HEK293 (cell line): ENCODE data around the gene OR4K14.

Experiments
- CTCF ChIA-PET: fragments of 350-600 bp; formaldehyde crosslinking; extraction: SDS; loops from one replicate; lab custom pipeline; 2021; ENCODE audit warnings: antibody characterized with exemption; lab: Yijun Ruan, JAX
- POLR2A ChIA-PET: fragments of 300-600 bp; formaldehyde crosslinking; extraction: SDS; loops from one replicate; lab custom pipeline; 2020; ENCODE audit warnings: antibody characterized with exemption, inconsistent platforms; lab: Yijun Ruan, JAX
- H3K27ac ChIP-seq: fragments of 200-500 bp; sonication (Bioruptor generic); 2 replicates; pipeline ENCODE4 v1.5.1; 2014; ENCODE audit warnings: low read depth, low read length, control low read depth, inconsistent platforms; ENCODE audit errors: extremely low read depth
- H3K36me3 ChIP-seq, 2 experiments: fragments of 200-500 bp in 1 of 2; sonication (Bioruptor generic) in 1 of 2; 1 replicate in 1 of 2; 2 replicates in 1 of 2; pipeline ENCODE4 v1.5.1; 2014 to 2017; ENCODE audit warnings: inconsistent platforms in 2 of 2, low read length in 2 of 2; ENCODE audit not compliant: control insufficient read depth in 2 of 2, insufficient read depth in 1 of 2
- H3K4me1 ChIP-seq: fragments of 200-500 bp; sonication (Bioruptor generic); 2 replicates; pipeline ENCODE4 v1.5.1; 2014; ENCODE audit warnings: mild to moderate bottlenecking, low read length, inconsistent platforms; ENCODE audit not compliant: control insufficient read depth, insufficient read depth
- H3K4me3 ChIP-seq: 2 replicates; pipeline ENCODE4 v1.5.1; 2011; ENCODE audit warnings: low read depth, mild to moderate bottlenecking, control low read depth, low read length, moderate library complexity
- H3K9me3 ChIP-seq: fragments of 200-500 bp; sonication (Bioruptor generic); 2 replicates; pipeline ENCODE4 v1.5.1; 2014; ENCODE audit warnings: low read depth, low read length, inconsistent platforms; ENCODE audit not compliant: control insufficient read depth, insufficient read depth
- KLF1 ChIP-seq: fragments of 450-650 bp; formaldehyde crosslinking; IDR thresholded peaks from 2 replicates; pipeline ENCODE4 v1.5.1; 2016; ENCODE audit warnings: missing biosample characterization, missing genetic modification characterization
- YY2 ChIP-seq: fragments of 450-650 bp; formaldehyde crosslinking; IDR thresholded peaks from 2 replicates; pipeline ENCODE4 v1.5.1; 2016; ENCODE audit warnings: missing biosample characterization, missing genetic modification characterization
- ZNF169 ChIP-seq: fragments of 450-650 bp; formaldehyde crosslinking; IDR thresholded peaks from 2 replicates; pipeline ENCODE4 v1.5.1; 2016; ENCODE audit warnings: missing biosample characterization, missing genetic modification characterization
- ZNF335 ChIP-seq: fragments of 450-650 bp; formaldehyde crosslinking; conservative IDR thresholded peaks from 2 replicates; pipeline ENCODE4 v1.5.1; 2016; ENCODE audit warnings: missing biosample characterization, missing genetic modification characterization
- ZNF48 ChIP-seq: fragments of 450-650 bp; formaldehyde crosslinking; IDR thresholded peaks from 2 replicates; pipeline ENCODE4 v1.5.1; 2016; ENCODE audit warnings: missing biosample characterization, missing genetic modification characterization
- ZNF768 ChIP-seq: fragments of 450-650 bp; formaldehyde crosslinking; IDR thresholded peaks from 2 replicates; pipeline ENCODE4 v1.5.1; 2018; ENCODE audit warnings: missing biosample characterization, mild to moderate bottlenecking, missing genetic modification characterization
- ZNF777 ChIP-seq: fragments of 450-650 bp; formaldehyde crosslinking; IDR thresholded peaks from 2 replicates; pipeline ENCODE4 v1.5.1; 2017; ENCODE audit warnings: missing biosample characterization, missing genetic modification characterization, borderline replicate concordance
- ZNF785 ChIP-seq: fragments of 450-650 bp; formaldehyde crosslinking; IDR thresholded peaks from 2 replicates; pipeline ENCODE4 v1.5.1; 2016; ENCODE audit warnings: missing biosample characterization, missing genetic modification characterization
- ZSCAN23 ChIP-seq: fragments of 450-650 bp; formaldehyde crosslinking; IDR thresholded peaks from 2 replicates; pipeline ENCODE4 v1.5.1; 2016; ENCODE audit warnings: missing biosample characterization, missing genetic modification characterization
- ZSCAN30 ChIP-seq: fragments of 450-650 bp; IDR thresholded peaks from 2 replicates; pipeline ENCODE4 v1.5.1; 2018; ENCODE audit warnings: missing biosample characterization, mild to moderate bottlenecking, missing genetic modification characterization, moderate library complexity
- TF ChIP-seq, protein P1 (sequence below): fragments of 450-650 bp; formaldehyde crosslinking; IDR thresholded peaks from 2 replicates; pipeline ENCODE4 v1.5.1; 2016; ENCODE audit warnings: missing biosample characterization, missing genetic modification characterization
- TF ChIP-seq, protein P2 (sequence below): fragments of 450-650 bp; formaldehyde crosslinking; IDR thresholded peaks from 2 replicates; pipeline ENCODE4 v1.5.1; 2016; ENCODE audit warnings: missing biosample characterization, missing genetic modification characterization, low read depth
- TF ChIP-seq, protein P3 (sequence below): fragments of 450-650 bp; formaldehyde crosslinking; IDR thresholded peaks from 2 replicates; pipeline ENCODE4 v1.5.1; 2017; ENCODE audit warnings: missing biosample characterization, mild to moderate bottlenecking, missing genetic modification characterization, moderate library complexity
- TF ChIP-seq, protein P4 (sequence below): fragments of 450-650 bp; formaldehyde crosslinking; IDR thresholded peaks from 2 replicates; pipeline ENCODE4 v1.5.1; 2016; ENCODE audit warnings: missing biosample characterization, missing genetic modification characterization, borderline replicate concordance
- TF ChIP-seq, protein P5 (sequence below): fragments of 450-650 bp; formaldehyde crosslinking; IDR thresholded peaks from 2 replicates; pipeline ENCODE4 v1.5.1; 2016; ENCODE audit warnings: missing biosample characterization, missing genetic modification characterization
- TF ChIP-seq, protein P6 (sequence below): fragments of 450-650 bp; formaldehyde crosslinking; IDR thresholded peaks from 2 replicates; pipeline ENCODE4 v1.5.1; 2017; ENCODE audit warnings: missing biosample characterization, missing genetic modification characterization
- TF ChIP-seq, protein P7 (sequence below): fragments of 450-650 bp; formaldehyde crosslinking; IDR thresholded peaks from 2 replicates; pipeline ENCODE4 v1.5.1; 2016; ENCODE audit warnings: missing biosample characterization, missing genetic modification characterization

OR4K14 gene

DNA sequence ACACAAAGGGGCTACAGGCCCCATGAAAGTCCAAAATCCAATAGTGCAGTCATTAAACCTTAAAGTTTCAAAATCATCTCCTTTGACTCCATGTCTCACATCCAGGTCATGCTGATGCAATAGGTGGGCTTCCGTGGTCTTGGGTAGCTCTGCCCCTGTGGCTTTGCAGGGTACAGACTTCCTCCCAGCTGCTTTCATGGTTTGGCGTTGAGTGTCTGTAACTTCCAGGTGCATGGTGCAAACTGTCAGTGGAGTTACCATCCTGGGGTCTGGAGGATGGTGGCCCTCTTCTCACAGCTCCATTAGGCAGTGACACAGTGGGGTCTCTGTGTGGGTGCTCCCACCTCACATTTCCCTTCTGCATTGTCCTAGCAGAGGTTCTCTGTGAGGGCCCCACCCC lies 25.7 kb downstream of the OR4K14 start (continued):
- TF ChIP-seq, protein P1, sequence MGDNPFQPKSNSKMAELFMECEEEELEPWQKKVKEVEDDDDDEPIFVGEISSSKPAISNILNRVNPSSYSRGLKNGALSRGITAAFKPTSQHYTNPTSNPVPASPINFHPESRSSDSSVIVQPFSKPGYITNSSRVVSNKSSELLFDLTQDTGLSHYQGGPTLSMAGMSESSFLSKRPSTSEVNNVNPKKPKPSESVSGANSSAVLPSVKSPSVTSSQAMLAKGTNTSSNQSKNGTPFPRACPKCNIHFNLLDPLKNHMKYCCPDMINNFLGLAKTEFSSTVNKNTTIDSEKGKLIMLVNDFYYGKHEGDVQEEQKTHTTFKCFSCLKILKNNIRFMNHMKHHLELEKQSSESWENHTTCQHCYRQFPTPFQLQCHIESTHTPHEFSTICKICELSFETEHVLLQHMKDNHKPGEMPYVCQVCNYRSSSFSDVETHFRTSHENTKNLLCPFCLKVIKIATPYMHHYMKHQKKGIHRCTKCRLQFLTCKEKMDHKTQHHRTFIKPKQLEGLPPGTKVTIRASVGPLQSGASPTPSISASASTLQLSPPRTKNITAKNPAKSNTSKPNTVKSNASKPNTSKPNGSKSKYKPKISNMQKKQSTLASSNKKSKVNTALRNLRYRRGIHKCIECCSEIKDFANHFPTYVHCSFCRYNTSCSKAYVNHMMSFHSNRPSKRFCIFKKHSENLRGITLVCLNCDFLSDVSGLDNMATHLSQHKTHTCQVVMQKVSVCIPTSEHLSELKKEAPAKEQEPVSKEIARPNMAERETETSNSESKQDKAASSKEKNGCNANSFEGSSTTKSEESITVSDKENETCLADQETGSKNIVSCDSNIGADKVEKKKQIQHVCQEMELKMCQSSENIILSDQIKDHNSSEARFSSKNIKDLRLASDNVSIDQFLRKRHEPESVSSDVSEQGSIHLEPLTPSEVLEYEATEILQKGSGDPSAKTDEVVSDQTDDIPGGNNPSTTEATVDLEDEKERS: no peak
- no peak for TF ChIP-seq ZNF169 (tag by site-specific recombination)
- TF ChIP-seq, protein P2, sequence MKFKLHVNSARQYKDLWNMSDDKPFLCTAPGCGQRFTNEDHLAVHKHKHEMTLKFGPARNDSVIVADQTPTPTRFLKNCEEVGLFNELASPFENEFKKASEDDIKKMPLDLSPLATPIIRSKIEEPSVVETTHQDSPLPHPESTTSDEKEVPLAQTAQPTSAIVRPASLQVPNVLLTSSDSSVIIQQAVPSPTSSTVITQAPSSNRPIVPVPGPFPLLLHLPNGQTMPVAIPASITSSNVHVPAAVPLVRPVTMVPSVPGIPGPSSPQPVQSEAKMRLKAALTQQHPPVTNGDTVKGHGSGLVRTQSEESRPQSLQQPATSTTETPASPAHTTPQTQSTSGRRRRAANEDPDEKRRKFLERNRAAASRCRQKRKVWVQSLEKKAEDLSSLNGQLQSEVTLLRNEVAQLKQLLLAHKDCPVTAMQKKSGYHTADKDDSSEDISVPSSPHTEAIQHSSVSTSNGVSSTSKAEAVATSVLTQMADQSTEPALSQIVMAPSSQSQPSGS (tag by site-specific recombination): no peak
- TF ChIP-seq, protein P3, sequence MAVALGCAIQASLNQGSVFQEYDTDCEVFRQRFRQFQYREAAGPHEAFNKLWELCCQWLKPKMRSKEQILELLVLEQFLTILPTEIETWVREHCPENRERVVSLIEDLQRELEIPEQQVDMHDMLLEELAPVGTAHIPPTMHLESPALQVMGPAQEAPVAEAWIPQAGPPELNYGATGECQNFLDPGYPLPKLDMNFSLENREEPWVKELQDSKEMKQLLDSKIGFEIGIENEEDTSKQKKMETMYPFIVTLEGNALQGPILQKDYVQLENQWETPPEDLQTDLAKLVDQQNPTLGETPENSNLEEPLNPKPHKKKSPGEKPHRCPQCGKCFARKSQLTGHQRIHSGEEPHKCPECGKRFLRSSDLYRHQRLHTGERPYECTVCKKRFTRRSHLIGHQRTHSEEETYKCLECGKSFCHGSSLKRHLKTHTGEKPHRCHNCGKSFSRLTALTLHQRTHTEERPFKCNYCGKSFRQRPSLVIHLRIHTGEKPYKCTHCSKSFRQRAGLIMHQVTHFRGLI (tag by site-specific recombination): no peak

DNA sequence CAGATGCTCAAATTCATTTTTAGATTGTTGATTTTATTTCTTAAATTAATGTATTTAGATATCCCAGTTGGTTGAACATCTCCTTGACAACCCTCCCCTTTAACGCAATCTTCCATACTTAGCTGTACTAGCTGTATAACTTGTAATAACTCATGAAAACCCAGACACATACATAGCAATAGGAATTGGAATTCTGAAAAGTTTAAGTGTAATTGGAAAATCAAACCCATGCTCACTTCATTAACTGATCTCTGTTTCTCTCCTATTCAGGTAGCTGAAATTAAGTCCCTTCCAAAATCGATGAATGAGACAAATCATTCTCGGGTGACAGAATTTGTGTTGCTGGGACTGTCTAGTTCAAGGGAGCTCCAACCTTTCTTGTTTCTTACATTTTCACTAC lies 43.8 kb downstream of the OR4K14 start, which contains the start of gene OR4K15:
Gene OR4K15, plus strand, starts transcription at position 301 of the 400 bp plus-strand sequence. Its CDS starts 0 bp downstream, at position 301.
- TF ChIP-seq, protein P4, sequence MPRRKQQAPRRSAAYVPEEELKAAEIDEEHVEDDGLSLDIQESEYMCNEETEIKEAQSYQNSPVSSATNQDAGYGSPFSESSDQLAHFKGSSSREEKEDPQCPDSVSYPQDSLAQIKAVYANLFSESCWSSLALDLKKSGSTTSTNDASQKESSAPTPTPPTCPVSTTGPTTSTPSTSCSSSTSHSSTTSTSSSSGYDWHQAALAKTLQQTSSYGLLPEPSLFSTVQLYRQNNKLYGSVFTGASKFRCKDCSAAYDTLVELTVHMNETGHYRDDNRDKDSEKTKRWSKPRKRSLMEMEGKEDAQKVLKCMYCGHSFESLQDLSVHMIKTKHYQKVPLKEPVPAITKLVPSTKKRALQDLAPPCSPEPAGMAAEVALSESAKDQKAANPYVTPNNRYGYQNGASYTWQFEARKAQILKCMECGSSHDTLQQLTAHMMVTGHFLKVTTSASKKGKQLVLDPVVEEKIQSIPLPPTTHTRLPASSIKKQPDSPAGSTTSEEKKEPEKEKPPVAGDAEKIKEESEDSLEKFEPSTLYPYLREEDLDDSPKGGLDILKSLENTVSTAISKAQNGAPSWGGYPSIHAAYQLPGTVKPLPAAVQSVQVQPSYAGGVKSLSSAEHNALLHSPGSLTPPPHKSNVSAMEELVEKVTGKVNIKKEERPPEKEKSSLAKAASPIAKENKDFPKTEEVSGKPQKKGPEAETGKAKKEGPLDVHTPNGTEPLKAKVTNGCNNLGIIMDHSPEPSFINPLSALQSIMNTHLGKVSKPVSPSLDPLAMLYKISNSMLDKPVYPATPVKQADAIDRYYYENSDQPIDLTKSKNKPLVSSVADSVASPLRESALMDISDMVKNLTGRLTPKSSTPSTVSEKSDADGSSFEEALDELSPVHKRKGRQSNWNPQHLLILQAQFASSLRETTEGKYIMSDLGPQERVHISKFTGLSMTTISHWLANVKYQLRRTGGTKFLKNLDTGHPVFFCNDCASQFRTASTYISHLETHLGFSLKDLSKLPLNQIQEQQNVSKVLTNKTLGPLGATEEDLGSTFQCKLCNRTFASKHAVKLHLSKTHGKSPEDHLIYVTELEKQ (tag by site-specific recombination): no peak
- TF ChIP-seq ZSCAN30 (tag by site-specific recombination): no peak
- TF ChIP-seq ZNF335: no peak
- TF ChIP-seq, protein P5, sequence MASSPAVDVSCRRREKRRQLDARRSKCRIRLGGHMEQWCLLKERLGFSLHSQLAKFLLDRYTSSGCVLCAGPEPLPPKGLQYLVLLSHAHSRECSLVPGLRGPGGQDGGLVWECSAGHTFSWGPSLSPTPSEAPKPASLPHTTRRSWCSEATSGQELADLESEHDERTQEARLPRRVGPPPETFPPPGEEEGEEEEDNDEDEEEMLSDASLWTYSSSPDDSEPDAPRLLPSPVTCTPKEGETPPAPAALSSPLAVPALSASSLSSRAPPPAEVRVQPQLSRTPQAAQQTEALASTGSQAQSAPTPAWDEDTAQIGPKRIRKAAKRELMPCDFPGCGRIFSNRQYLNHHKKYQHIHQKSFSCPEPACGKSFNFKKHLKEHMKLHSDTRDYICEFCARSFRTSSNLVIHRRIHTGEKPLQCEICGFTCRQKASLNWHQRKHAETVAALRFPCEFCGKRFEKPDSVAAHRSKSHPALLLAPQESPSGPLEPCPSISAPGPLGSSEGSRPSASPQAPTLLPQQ (tag by site-specific recombination): no peak
- TF ChIP-seq, protein P6, sequence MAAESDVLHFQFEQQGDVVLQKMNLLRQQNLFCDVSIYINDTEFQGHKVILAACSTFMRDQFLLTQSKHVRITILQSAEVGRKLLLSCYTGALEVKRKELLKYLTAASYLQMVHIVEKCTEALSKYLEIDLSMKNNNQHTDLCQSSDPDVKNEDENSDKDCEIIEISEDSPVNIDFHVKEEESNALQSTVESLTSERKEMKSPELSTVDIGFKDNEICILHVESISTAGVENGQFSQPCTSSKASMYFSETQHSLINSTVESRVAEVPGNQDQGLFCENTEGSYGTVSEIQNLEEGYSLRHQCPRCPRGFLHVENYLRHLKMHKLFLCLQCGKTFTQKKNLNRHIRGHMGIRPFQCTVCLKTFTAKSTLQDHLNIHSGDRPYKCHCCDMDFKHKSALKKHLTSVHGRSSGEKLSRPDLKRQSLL: no peak
- no peak for TF ChIP-seq ZNF48
- TF ChIP-seq ZSCAN23 (tag by site-specific recombination): no peak
- no peak for TF ChIP-seq YY2 (tag by site-specific recombination)
- TF ChIP-seq ZNF785: no peak
- TF ChIP-seq, protein P7, sequence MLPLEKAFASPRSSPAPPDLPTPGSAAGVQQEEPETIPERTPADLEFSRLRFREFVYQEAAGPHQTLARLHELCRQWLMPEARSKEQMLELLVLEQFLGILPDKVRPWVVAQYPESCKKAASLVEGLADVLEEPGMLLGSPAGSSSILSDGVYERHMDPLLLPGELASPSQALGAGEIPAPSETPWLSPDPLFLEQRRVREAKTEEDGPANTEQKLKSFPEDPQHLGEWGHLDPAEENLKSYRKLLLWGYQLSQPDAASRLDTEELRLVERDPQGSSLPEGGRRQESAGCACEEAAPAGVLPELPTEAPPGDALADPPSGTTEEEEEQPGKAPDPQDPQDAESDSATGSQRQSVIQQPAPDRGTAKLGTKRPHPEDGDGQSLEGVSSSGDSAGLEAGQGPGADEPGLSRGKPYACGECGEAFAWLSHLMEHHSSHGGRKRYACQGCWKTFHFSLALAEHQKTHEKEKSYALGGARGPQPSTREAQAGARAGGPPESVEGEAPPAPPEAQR (tag by site-specific recombination): no peak
- TF ChIP-seq KLF1 (tag by site-specific recombination): no peak
- no peak for TF ChIP-seq ZNF768 (tag by site-specific recombination)
- TF ChIP-seq ZNF777 (tag by site-specific recombination): no peak
- POLR2A ChIA-PET: no interaction called here
- Histone ChIP-seq H3K4me1 (no peaks in the 10 kb centered on the region), H3K4me3 (no peak within 1 kb of the TSS), H3K27ac (no peak within 1 kb of the TSS), H3K36me3 (no peaks in the 10 kb centered on the region), H3K9me3 (no peaks in the 10 kb centered on the region)
- CTCF ChIA-PET: no interaction called here
